Effector memory CD8-positive, alpha-beta T cell (primary cell): Measurements from ENCODE around the gene GPER1.

Source experiments
- ATAC-seq: fragments of 150-1000 bp; cut with Tn5 transposase; replicated peaks from 2 replicates; pipeline ENCODE4 v1.10.0; 2021; ENCODE audit warnings: mild to moderate bottlenecking, moderate library complexity
- DNase-seq, 3 experiments: peaks; one replicate each; pipeline ENCODE4 v3.0.0; 2021
- H3K27ac Mint-ChIP-seq, 2 donors: one replicate each; pipeline ENCODE4 v1.8.0; 2022; ENCODE audit warnings: mild to moderate bottlenecking in 2 of 2, mixed read lengths in 2 of 2, moderate library complexity in 2 of 2
- H3K27me3 Mint-ChIP-seq, 2 donors: one replicate each; pipeline ENCODE4 v1.8.0; 2022; ENCODE audit warnings: mixed read lengths in 2 of 2
- H3K36me3 Mint-ChIP-seq: one replicate; pipeline ENCODE4 v1.8.0; 2022; ENCODE audit warnings: mild to moderate bottlenecking, moderate library complexity, mixed read lengths; ENCODE audit not compliant: insufficient read depth
- H3K4me1 Mint-ChIP-seq, 2 donors: one replicate each; pipeline ENCODE4 v1.8.0; 2022; ENCODE audit warnings: low read depth in 2 of 2, mixed read lengths in 2 of 2
- H3K4me3 Mint-ChIP-seq, 2 donors: one replicate each; pipeline ENCODE4 v1.8.0; 2022; ENCODE audit warnings: mild to moderate bottlenecking in 2 of 2, mixed read lengths in 2 of 2, moderate library complexity in 2 of 2
- H3K9me3 Mint-ChIP-seq, 2 donors: one replicate each; pipeline ENCODE4 v1.8.0; 2022; ENCODE audit warnings: mixed read lengths in 2 of 2

The GPER1 gene

DNA sequence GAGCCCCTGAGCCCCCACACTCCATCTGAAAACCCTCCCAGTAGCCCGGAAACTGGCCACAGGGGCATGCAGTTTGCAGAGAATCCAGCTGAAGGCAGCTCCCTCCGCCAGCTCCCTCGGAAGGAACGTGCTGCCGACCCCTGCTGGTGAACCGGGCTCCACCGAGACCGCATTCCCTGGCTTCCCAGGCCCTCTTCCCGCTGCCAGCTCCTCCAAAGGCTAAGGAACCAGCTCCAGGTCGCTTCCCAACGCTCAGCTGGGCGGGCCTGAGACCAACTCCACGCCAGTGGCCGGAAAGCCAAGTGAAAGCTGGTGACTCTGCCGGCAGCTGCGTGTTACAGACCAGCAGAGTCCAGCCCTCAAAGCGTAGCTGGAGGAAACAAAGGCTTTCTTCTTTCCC lies 35.8 kb downstream of the GPER1 start:
- H3K27ac Mint-ChIP-seq: no peak overlapping the region
- DNase-seq: no peak
- no peak overlapping the region for H3K4me3 Mint-ChIP-seq
- H3K4me1 Mint-ChIP-seq: peaks cover 0 to 3% of the 10 kb centered on the region in 2 donors
- no peaks in the 10 kb centered on the region for H3K9me3 Mint-ChIP-seq
- no peaks in the 10 kb centered on the region for H3K27me3 Mint-ChIP-seq
- H3K36me3 Mint-ChIP-seq: no peaks in the 10 kb centered on the region
- no peak for ATAC-seq

DNA sequence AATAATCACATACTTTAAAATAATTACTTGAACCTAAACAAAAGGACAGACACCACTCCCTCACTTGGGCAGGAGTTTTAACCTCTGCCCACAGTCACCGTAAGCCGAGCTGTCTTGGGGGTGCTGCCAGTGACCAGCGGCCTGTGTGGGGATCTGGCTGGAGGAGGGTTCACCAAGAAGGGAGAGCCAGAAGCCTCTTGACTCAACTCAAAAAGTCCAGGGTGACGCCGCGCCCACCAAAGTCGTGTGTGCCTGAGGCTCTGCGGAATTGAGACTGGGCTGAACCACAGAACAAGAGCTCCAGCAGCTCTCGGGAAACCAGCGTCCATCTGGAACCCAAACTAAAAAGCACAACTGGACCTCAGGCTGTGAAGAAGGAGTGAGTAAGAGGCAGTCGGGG lies 36.3 kb downstream of the GPER1 start:
- no peak for DNase-seq
- ATAC-seq: no peak
- H3K4me3 Mint-ChIP-seq: no peak overlapping the region
- no peaks in the 10 kb centered on the region for H3K27me3 Mint-ChIP-seq
- H3K9me3 Mint-ChIP-seq: no peaks in the 10 kb centered on the region
- H3K36me3 Mint-ChIP-seq: no peaks in the 10 kb centered on the region
- peaks cover 0 to 3% of the 10 kb centered on the region in 2 donors for H3K4me1 Mint-ChIP-seq
- no peak overlapping the region for H3K27ac Mint-ChIP-seq

DNA sequence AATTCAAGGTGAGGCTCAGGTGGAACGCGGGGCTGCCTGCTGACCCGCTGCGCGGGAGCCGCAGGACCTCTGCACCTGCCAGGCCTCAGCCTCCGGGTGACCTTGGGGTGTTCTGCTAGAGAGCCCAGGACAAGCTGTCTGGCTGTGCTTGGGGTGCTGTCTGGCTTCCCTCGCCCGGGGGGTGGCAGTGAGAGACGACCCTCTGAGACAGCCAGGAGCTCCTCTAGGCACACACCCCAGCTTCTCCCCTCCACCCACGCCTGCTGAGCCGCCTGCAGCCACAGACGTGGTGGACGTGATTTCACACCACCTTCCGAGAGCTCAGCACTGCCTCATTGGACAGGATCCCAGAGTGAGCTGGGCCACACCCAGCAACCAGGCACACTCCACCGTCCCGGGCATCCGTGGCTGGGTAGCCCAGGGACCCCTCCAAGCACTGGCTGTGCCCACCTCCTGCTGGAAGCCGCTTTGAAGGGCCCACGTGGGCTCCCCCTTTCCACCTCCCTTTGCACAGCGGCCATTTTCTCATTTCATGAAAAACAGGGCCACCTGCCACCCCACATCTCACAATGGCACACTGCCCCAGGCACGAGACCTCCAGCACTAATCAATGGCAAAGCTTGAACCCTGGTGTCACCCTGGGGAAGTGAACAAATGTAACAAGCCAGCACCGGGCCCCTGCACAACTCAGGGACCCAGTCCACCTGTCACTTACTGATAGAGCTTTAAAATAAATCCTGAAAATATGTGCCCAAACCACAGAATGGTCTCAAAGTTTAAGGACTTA lies 37.1 kb downstream of the GPER1 start:
- peak overlapping the region in 1 of 2 donors; percentile 49 for H3K27ac Mint-ChIP-seq
- H3K4me1 Mint-ChIP-seq: peaks cover 0 to 3% of the 10 kb centered on the region in 2 donors
- no peak overlapping the region for H3K4me3 Mint-ChIP-seq
- ATAC-seq (no peak), DNase-seq (no peak)
- H3K27me3 Mint-ChIP-seq: no peaks in the 10 kb centered on the region
- no peaks in the 10 kb centered on the region for H3K36me3 Mint-ChIP-seq
- no peaks in the 10 kb centered on the region for H3K9me3 Mint-ChIP-seq

DNA sequence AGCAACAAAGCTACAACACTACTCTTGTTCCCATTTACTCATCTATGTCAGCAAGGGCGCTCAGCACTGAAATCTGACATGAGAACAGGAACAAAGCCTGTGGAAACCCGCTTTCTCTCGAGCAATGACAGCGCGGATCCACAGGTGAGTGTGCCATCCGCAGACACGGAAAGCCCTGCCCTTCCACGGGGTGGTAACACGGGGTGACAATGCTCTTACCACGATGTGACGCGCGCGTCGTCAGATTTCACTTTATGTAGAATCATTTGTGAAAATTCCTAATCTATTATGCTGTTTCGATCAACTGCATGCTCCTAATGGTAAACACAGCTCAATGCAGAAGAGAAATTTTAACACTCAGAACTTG lies 37.7 kb downstream of the GPER1 start:
- ATAC-seq (no peak), DNase-seq (no peak)
- H3K9me3 Mint-ChIP-seq: no peaks in the 10 kb centered on the region
- peaks cover 0 to 3% of the 10 kb centered on the region in 2 donors for H3K4me1 Mint-ChIP-seq
- no peaks in the 10 kb centered on the region for H3K36me3 Mint-ChIP-seq
- peak overlapping the region in 1 of 2 donors; percentile 49 for H3K27ac Mint-ChIP-seq
- H3K27me3 Mint-ChIP-seq: no peaks in the 10 kb centered on the region
- H3K4me3 Mint-ChIP-seq: no peak overlapping the region

DNA sequence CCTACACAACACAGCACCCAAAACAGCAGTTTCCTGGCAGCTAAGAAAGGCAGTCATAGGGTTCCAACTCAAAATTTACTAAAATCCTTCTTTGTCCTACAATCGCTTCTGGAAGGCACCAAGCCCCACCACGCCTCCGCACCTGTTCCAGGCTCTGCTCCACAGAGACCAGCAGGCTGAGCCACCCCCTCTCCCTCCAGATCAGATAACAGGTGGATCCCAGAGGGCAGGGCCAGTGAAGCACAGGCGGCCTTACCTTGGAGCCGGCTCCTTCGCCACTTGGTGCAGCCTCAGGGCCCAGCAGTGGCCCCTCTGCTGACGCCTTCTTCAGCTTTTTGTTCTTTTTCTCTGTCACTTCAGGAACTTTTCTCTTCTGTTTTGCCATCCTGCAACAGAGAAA lies 39.1 kb downstream of the GPER1 start:
- no peak for ATAC-seq

DNA sequence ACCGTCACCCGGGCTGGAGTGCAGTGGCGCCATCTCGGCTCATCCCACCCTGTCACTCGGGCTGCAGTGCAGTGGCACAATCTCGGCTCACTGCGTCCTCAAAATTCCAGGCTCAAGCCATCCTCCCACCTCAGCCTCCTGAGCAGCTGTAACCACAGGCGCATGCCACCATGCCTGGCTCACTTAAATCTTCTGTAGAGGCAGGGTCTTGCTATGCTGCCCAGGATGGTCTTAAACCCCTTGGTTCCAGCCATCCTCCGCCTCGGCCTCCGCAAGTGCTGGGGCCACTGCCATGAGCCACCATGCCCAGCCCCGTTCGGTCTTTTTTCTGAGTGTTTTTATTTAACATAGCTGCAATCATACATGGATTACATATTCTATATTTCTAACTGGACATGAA lies 41.5 kb downstream of the GPER1 start:
- Mint-ChIP-seq H3K4me1 (no peaks in the 10 kb centered on the region), H3K4me3 (no peak overlapping the region), H3K9me3 (no peaks in the 10 kb centered on the region), H3K27ac (no peak overlapping the region), H3K27me3 (no peaks in the 10 kb centered on the region), H3K36me3 (no peaks in the 10 kb centered on the region)
- no peak for DNase-seq
- ATAC-seq: no peak

More for the DNA sequence above, 39.1 kb downstream of the GPER1 start:
- Mint-ChIP-seq H3K9me3 (no peaks in the 10 kb centered on the region), H3K27me3 (no peaks in the 10 kb centered on the region), H3K4me1 (peaks cover 0 to 2% of the 10 kb centered on the region in 2 donors), H3K4me3 (no peak overlapping the region), H3K36me3 (no peaks in the 10 kb centered on the region), H3K27ac (no peak overlapping the region)
- no peak for DNase-seq

DNA sequence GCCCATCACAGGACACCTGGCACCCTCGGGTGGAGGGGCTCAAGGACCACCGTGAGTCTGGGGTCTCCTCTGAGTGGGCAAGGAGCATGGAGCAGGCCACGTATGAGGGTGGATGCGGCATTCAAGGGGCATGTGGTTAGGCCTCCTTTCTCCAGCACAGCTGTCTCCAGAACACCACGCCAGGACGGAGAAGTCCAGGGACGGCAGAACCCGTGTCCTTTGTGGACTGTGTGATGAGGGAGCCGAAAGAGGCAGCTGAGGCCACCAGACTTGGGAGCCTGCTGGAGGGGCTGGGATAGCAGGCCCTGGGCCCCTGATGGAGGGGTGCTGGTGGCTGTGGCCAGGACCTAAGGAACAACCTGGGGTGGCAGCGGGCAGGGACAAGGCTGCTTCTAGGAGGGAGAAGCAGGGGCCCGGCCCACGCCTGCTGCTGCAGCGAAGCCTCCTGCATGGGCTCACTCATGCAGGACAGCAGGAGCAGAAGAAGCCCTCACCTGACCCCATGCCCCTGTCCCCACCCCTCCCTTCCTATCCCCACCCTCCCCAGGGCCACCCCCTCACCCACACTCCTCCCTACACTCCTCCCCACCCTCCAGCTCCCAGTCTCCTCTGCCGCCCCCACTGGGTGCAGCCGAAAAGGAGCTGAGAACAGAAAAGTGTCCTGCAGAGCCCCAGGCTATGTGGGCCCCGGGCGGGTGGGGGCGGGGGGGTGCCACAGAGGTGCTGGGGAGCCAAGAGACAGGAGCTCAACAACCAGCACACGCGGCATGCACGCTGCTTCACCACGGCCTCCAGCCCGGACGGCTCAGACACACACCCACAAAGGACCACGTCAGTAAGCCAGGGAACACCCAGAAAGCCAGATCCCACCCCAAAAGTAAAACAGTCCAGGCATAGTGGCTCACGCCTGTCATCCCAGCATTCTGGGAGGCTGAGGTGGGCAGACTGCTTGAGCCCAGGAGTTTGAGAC lies 42.4 kb downstream of the GPER1 start:
- H3K4me1 Mint-ChIP-seq: no peaks in the 10 kb centered on the region
- H3K27ac Mint-ChIP-seq: no peak overlapping the region
- H3K9me3 Mint-ChIP-seq: no peaks in the 10 kb centered on the region
- ATAC-seq (no peak), DNase-seq (no peak)
- no peaks in the 10 kb centered on the region for H3K27me3 Mint-ChIP-seq
- no peaks in the 10 kb centered on the region for H3K36me3 Mint-ChIP-seq
- H3K4me3 Mint-ChIP-seq: no peak overlapping the region

DNA sequence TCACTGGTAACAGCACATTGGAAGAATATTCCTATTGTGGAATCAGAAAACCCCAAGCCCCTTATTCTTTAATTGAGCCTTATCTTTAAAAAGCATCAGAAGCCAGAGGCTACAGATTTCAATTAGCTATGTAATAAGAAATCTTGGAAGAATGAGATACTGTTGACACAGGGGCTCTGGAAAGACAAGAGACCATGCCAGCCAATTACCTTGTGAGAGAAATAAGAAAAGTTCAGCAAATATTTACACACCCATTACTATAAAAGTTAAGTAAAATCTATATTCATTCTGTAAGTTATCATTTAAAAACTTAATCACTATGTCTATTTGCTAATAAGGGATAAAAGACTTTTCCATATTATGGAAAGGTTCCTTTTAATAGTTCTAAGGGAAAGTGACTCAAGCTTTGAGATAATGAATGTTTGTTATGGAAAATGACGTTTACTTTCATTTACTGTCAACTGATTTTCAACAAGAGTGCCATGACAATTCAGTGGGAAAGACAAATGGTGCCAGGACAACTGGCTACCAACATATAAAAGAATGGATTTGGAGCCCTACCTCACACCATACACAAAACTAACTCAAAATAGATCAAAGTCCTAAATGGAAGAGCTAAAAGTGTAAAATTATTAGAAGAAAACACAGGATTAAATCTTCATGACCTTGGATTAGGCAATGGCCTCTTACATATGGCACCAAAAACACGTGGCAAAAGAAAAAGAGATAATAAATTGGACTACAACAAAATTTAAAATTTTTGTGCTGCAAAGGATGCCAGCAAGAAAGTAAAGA lies 43.8 kb downstream of the GPER1 start:
- no peak for DNase-seq
- H3K9me3 Mint-ChIP-seq: no peaks in the 10 kb centered on the region

DNA sequence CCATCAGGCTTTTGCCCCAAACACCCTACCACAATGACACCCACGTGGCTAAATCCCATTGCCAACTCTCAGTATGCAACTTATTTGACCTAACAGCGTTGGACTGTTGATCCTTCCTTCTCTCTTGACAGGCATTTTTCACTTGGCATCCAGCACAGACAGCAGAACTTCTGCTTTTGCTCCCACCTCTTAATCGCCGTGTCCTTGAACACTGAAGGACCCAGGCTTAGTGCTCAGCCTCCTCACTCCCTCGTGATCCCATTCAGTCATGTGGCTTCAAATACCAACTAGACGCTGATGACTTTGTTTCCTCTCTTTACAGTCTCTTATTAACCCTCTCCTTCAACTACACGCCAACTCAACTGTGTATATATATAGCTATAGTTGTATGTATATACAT lies 47.0 kb downstream of the GPER1 start:
- Mint-ChIP-seq H3K9me3 (no peaks in the 10 kb centered on the region), H3K4me3 (no peak overlapping the region), H3K36me3 (peaks cover 5% of the 10 kb centered on the region), H3K4me1 (peaks cover 12 to 18% of the 10 kb centered on the region in 2 donors), H3K27me3 (no peaks in the 10 kb centered on the region), H3K27ac (no peak overlapping the region)
- DNase-seq (no peak), ATAC-seq (no peak)

More for the DNA sequence above, 43.8 kb downstream of the GPER1 start:
- Mint-ChIP-seq H3K4me3 (no peak overlapping the region), H3K36me3 (no peaks in the 10 kb centered on the region), H3K27ac (no peak overlapping the region), H3K4me1 (peaks cover 1 to 2% of the 10 kb centered on the region in 2 donors), H3K27me3 (no peaks in the 10 kb centered on the region)
- no peak for ATAC-seq

DNA sequence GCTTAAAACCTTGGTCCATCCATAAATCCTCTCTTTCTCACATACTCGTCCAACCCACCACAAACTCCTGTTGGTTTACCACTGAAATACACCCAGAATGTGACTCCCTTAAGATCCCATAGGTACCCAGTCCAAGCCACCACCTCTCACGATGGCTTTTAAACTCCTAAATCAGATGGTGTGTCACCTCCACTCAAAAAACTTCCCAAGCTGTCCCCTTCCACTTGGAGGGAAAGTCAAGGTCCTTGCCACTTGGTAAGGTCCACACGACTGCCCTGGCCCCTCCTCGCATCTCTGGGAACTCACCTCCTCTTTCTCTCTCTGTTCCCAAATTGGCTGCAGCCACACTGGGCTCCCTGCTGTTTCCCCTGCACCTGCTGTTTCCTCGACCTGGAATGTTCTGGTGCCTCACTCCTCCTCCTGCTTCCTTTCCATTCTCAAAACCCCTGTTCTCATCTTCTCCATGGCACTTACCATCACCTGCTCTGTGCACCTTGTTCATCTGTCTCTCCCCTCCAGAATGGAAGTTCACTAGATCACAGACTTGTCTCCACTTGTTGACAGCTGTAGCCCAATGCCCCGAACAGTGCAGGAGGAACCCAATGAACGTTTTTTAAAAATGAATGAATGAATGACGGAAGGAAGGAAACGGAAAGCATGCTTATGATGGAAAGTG lies 49.1 kb downstream of the GPER1 start:
- peaks cover 12 to 18% of the 10 kb centered on the region in 2 donors for H3K4me1 Mint-ChIP-seq
- H3K4me3 Mint-ChIP-seq: peak overlapping the region; percentile 77 to 87
- H3K27ac Mint-ChIP-seq: peak overlapping the region; percentile 96
- H3K27me3 Mint-ChIP-seq: no peaks in the 10 kb centered on the region
- ATAC-seq (no peak), DNase-seq (no peak)
- peaks cover 5% of the 10 kb centered on the region for H3K36me3 Mint-ChIP-seq
- no peaks in the 10 kb centered on the region for H3K9me3 Mint-ChIP-seq

DNA sequence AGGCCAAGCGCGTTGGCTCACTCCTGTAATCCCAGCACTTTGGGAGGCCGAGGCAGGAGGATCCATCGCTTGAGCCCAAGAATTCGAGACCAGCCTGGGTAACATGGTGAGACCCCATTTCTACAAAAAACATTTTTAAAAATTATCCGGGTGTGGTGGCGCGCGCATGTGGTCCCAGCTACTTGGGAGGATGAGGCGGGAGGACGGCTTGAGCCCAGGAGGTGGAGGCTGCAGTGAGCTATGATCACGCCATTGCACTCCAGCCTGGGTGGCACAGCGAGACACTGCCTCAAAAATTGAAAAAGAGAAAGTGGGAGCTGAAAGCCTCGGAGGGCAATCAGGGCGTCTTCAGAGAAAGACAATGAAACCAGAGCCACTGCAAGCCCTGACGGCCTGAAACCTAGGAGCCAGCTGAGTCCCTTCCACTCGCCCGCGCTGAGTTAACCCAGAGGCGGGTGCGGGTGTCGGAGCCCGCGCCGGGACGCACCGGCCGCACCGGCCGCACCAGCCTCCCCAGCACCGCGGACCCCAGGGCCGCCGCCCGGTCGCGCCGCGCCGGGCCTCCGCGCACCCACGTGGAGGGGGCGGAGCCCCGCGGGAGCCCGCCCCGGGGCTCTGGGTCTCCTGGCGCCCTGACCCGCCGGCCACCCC lies 49.7 kb downstream of the GPER1 start:
- no peaks in the 10 kb centered on the region for H3K27me3 Mint-ChIP-seq
- peak overlapping the region; percentile 77 to 87 for H3K4me3 Mint-ChIP-seq
- DNase-seq (peak in 1 of 3 experiments; percentile 7), ATAC-seq (peak; percentile 67)
- peak overlapping the region; percentile 96 for H3K27ac Mint-ChIP-seq
- peaks cover 5% of the 10 kb centered on the region for H3K36me3 Mint-ChIP-seq
- peaks cover 12 to 18% of the 10 kb centered on the region in 2 donors for H3K4me1 Mint-ChIP-seq
- H3K9me3 Mint-ChIP-seq: no peaks in the 10 kb centered on the region

DNA sequence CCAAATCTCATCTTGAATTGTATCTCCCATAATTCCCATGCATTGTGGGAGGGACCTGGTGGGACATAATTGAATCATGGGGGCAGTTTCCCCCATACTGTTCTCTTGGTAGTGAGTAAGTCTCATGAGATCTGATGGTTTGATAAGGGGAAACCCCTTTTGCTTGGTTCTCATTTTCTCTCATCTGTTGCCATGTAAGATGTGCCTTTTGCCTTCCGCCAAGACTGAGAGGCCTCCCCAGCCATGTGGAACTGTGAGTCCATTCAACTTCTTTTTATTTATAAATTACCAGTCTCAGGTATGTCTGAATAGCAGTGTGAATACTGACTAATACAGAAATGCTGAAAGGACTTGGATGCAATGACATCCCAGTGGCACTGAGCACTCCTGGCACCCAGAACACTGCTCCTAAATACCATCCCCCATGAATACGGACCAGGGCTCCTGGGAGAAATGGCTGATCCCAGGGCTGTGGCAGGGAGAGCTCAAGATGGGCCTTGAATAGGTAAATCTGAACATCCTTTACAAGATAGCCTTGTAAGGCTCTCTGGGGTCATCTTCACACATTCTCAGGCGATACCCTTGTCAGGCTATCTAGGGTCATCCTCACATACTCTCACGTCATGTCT lies 52.7 kb downstream of the GPER1 start:
- no peak for ATAC-seq
- H3K9me3 Mint-ChIP-seq: no peaks in the 10 kb centered on the region
- no peak overlapping the region for H3K27ac Mint-ChIP-seq
- peaks cover 5% of the 10 kb centered on the region for H3K36me3 Mint-ChIP-seq
- no peak overlapping the region for H3K4me3 Mint-ChIP-seq
- H3K4me1 Mint-ChIP-seq: peaks cover 12 to 18% of the 10 kb centered on the region in 2 donors
- H3K27me3 Mint-ChIP-seq: no peaks in the 10 kb centered on the region
- DNase-seq: no peak
